GM21528 (cell line): ENCODE results near the gene INSYN1.

Experiments used
- ATAC-seq: cut with Tn5 transposase; IDR thresholded peaks from one replicate; pipeline ENCODE4 v1.9.1; 2021; ENCODE audit warnings: mild to moderate bottlenecking, moderate library complexity; ENCODE audit not compliant: unreplicated experiment, low FRiP score

Gene INSYN1

GRCh38 chr15:73779974-73780373 is 26.8 kb upstream of the INSYN1 start:
- ATAC-seq, result no peak

GRCh38 chr15:73777741-73778140 is 24.6 kb upstream of the INSYN1 start:
- ATAC-seq, result no peak

- ATAC-seq, result no peak
Observed at GRCh38 chr15:73773428-73773827, 20.3 kb upstream of the INSYN1 start.

- ATAC-seq, result no peak
Observed at GRCh38 chr15:73771385-73772045, 18.4 kb upstream of the INSYN1 start.

- no peak for ATAC-seq
Observed at GRCh38 chr15:73770050-73770449, 16.9 kb upstream of the INSYN1 start.

- ATAC-seq, result no peak
Observed at GRCh38 chr15:73767806-73768501, 14.8 kb upstream of the INSYN1 start.

GRCh38 chr15:73766598-73766997 is 13.4 kb upstream of the INSYN1 start:
- no peak for ATAC-seq

- ATAC-seq, result no peak
Observed at GRCh38 chr15:73765778-73766177, 12.6 kb upstream of the INSYN1 start.

GRCh38 chr15:73763931-73764330 is 10.8 kb upstream of the INSYN1 start:
- no peak for ATAC-seq

GRCh38 chr15:73760330-73761329 is 7.5 kb upstream of the INSYN1 start:
- ATAC-seq, result no peak

GRCh38 chr15:73758461-73758860 is 5.3 kb upstream of the INSYN1 start:
- ATAC-seq, result no peak

- ATAC-seq, result no peak
Observed at GRCh38 chr15:73757571-73757970, 4.4 kb upstream of the INSYN1 start.

GRCh38 chr15:73756947-73757513 is 3.9 kb upstream of the INSYN1 start:
- no peak for ATAC-seq

- ATAC-seq, result no peak
Observed at GRCh38 chr15:73756390-73756789, 3.2 kb upstream of the INSYN1 start.

GRCh38 chr15:73755946-73756345 is 2.8 kb upstream of the INSYN1 start:
- ATAC-seq, result no peak

- no peak for ATAC-seq
Observed at GRCh38 chr15:73755481-73755880, 2.3 kb upstream of the INSYN1 start.

GRCh38 chr15:73754461-73754860 is 1.3 kb upstream of the INSYN1 start:
- no peak for ATAC-seq

GRCh38 chr15:73752806-73753193 is 351 bp downstream of the INSYN1 start:
- no peak for ATAC-seq

- no peak for ATAC-seq
Observed at GRCh38 chr15:73751899-73752805, 999 bp downstream of the INSYN1 start.

- ATAC-seq, result no peak
Observed at GRCh38 chr15:73751511-73751898, 1.6 kb downstream of the INSYN1 start.
